ENCODE measurements around the gene RTN1. TPM values are rescaled to one million over a fixed set of nuclear protein-coding genes. Genes with fewer than 3 reads are reported as not detected.

RTN1 gene
- 5.4 and 6.5 TPM in 2 replicates for total RNA-seq (2014; rRNA removed; shearing (Covaris generic))

- peak; percentile 36 for DNase-seq (ENCODE audit: low spot score)
Observed at GRCh38 chr14:59870277-59871165, at the start of gene RTN1. Gene RTN1, minus strand, starts transcription at chr14:59870776. Its CDS starts 146 bp downstream, at chr14:59870630.

- DNase-seq (ENCODE audit: low spot score): no peak
Observed at GRCh38 chr14:59920378-59920683, 49.8 kb upstream of the RTN1 start.

GRCh38 chr14:59919570-59920377 lies 49.2 kb upstream of the RTN1 start, which contains the start of gene LRRC9:
Gene LRRC9, plus strand, starts transcription at chr14:59920144.
- no peak for DNase-seq (ENCODE audit: low spot score)

- peak; percentile 44 for DNase-seq (ENCODE audit: low spot score)
Observed at GRCh38 chr14:59918824-59919569, 48.4 kb upstream of the RTN1 start.

GRCh38 chr14:59913187-59913586 lies 42.6 kb upstream of the RTN1 start:
- DNase-seq (ENCODE audit: low spot score): no peak

GRCh38 chr14:59912443-59912842 lies 41.9 kb upstream of the RTN1 start:
- no peak for DNase-seq (ENCODE audit: low spot score)

- DNase-seq (ENCODE audit: low spot score): no peak
Observed at GRCh38 chr14:59905188-59905587, 34.6 kb upstream of the RTN1 start.

GRCh38 chr14:59904184-59904583 lies 33.6 kb upstream of the RTN1 start:
- no peak for DNase-seq (ENCODE audit: low spot score)

- no peak for DNase-seq (ENCODE audit: low spot score)
Observed at GRCh38 chr14:59900556-59900955, 30.0 kb upstream of the RTN1 start.

GRCh38 chr14:59897757-59898383 lies 27.3 kb upstream of the RTN1 start:
- DNase-seq (ENCODE audit: low spot score): peak; percentile 38

GRCh38 chr14:59895721-59896120 lies 25.1 kb upstream of the RTN1 start:
- no peak for DNase-seq (ENCODE audit: low spot score)

GRCh38 chr14:59890676-59891075 lies 20.1 kb upstream of the RTN1 start:
- no peak for DNase-seq (ENCODE audit: low spot score)

GRCh38 chr14:59882957-59883356 lies 12.4 kb upstream of the RTN1 start:
- no peak for DNase-seq (ENCODE audit: low spot score)

- DNase-seq (ENCODE audit: low spot score): no peak
Observed at GRCh38 chr14:59871166-59871495, 555 bp upstream of the RTN1 start.

GRCh38 chr14:59869381-59870255 lies 958 bp downstream of the RTN1 start:
- no peak for DNase-seq (ENCODE audit: low spot score)

- no peak for DNase-seq (ENCODE audit: low spot score)
Observed at GRCh38 chr14:59868021-59868420, 2.6 kb downstream of the RTN1 start.

- DNase-seq (ENCODE audit: low spot score): no peak
Observed at GRCh38 chr14:59863806-59864525, 6.6 kb downstream of the RTN1 start.

GRCh38 chr14:59857328-59857727 lies 13.2 kb downstream of the RTN1 start:
- DNase-seq (ENCODE audit: low spot score): no peak

GRCh38 chr14:59852350-59852749 lies 18.2 kb downstream of the RTN1 start:
- no peak for DNase-seq (ENCODE audit: low spot score)

GRCh38 chr14:59850458-59850857 lies 20.1 kb downstream of the RTN1 start:
- no peak for DNase-seq (ENCODE audit: low spot score)

All from H4 (cell line).